ACC112 (cell line): ENCODE data around the gene AEBP2.

Source experiments
- H2AFZ ChIP-seq: fragments of 200-600 bp; sonication (generic); one replicate; pipeline ENCODE4 v1.6.0; 2017; ENCODE audit warnings: antibody characterized with exemption, low read length; ENCODE audit not compliant: unreplicated experiment
- H3K27ac ChIP-seq: fragments of 200-600 bp; sonication (generic); 2 replicates; pipeline ENCODE4 v1.5.1; 2014; ENCODE audit warnings: low read depth, mild to moderate bottlenecking, antibody characterized with exemption, low read length, moderate library complexity
- H3K27me3 ChIP-seq: fragments of 200-600 bp; sonication (generic); 2 replicates; pipeline ENCODE4 v1.6.1; 2014; ENCODE audit warnings: mild to moderate bottlenecking, antibody characterized with exemption, low read length, moderate library complexity, mixed read lengths; ENCODE audit not compliant: insufficient read depth
- H3K36me3 ChIP-seq: fragments of 200-600 bp; sonication (generic); 2 replicates; pipeline ENCODE4 v1.6.1; 2016; ENCODE audit warnings: mild to moderate bottlenecking, antibody characterized with exemption, low read length, moderate library complexity, mixed read lengths; ENCODE audit not compliant: insufficient read depth
- H3K4me1 ChIP-seq: fragments of 200-600 bp; sonication (generic); one replicate; pipeline ENCODE4 v1.6.1; 2016; ENCODE audit warnings: low read length, mixed read lengths; ENCODE audit not compliant: insufficient read depth, unreplicated experiment, control insufficient read depth
- H3K4me3 ChIP-seq: fragments of 200-600 bp; sonication (generic); 2 replicates; pipeline ENCODE4 v1.5.1; 2014; ENCODE audit warnings: mild to moderate bottlenecking, low read depth, low read length
- H3K79me2 ChIP-seq: fragments of 200-600 bp; sonication (generic); one replicate; pipeline ENCODE4 v1.6.0; 2016; ENCODE audit warnings: low read length; ENCODE audit not compliant: control insufficient read depth, unreplicated experiment, insufficient read depth

Gene AEBP2

GRCh38 chr12:19507823-19508222 lies 68.5 kb downstream of the AEBP2 start:
- Histone ChIP-seq H3K79me2 (peaks cover 30% of the 10 kb centered on the region), H3K4me3 (no peak overlapping the region), H3K27me3 (no peaks in the 10 kb centered on the region), H2AFZ (no peak overlapping the region), H3K4me1 (no peaks in the 10 kb centered on the region), H3K36me3 (no peaks in the 10 kb centered on the region), H3K27ac (no peak overlapping the region)

- H3K27me3 ChIP-seq: no peaks in the 10 kb centered on the region
- no peak overlapping the region for H3K27ac ChIP-seq
- H2AFZ ChIP-seq: no peak overlapping the region
- no peak overlapping the region for H3K4me3 ChIP-seq
- H3K36me3 ChIP-seq: peaks cover 14% of the 10 kb centered on the region
- H3K79me2 ChIP-seq: peaks cover 16% of the 10 kb centered on the region
- H3K4me1 ChIP-seq: no peaks in the 10 kb centered on the region
Observed at GRCh38 chr12:19510461-19510860, 71.2 kb downstream of the AEBP2 start.

DNA sequence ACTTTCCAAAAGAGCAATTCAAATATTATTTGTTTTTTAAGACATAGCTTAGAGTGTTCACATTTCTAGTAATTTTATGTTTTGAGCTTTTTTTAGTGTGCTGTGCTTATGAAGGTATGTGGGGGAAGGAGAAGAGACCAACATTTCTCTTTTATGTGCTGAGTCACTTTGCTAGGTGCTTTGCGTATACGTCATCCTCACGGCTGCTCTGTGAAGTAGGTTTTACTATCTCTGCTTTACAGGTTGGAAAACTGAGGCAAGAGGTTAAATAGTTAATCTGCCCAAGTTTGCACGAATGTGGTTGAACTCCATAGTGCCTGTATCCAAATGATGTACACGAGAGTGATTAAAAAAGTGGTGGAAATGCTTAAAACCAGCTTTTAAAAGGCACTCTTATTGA lies 75.9 kb downstream of the AEBP2 start:
- H3K4me3 ChIP-seq: no peak overlapping the region
- H3K27me3 ChIP-seq: no peaks in the 10 kb centered on the region
- H3K27ac ChIP-seq: no peak overlapping the region
- no peak overlapping the region for H2AFZ ChIP-seq
- H3K36me3 ChIP-seq: peaks cover 14% of the 10 kb centered on the region
- no peaks in the 10 kb centered on the region for H3K4me1 ChIP-seq
- no peaks in the 10 kb centered on the region for H3K79me2 ChIP-seq

- H3K79me2 ChIP-seq: no peaks in the 10 kb centered on the region
- no peaks in the 10 kb centered on the region for H3K27me3 ChIP-seq
- H3K4me1 ChIP-seq: no peaks in the 10 kb centered on the region
- H3K36me3 ChIP-seq: peaks cover 14% of the 10 kb centered on the region
- no peak overlapping the region for H3K4me3 ChIP-seq
- H3K27ac ChIP-seq: no peak overlapping the region
- H2AFZ ChIP-seq: no peak overlapping the region
Observed at GRCh38 chr12:19517583-19517982, 78.3 kb downstream of the AEBP2 start.

- peaks cover 14% of the 10 kb centered on the region for H3K36me3 ChIP-seq
- no peaks in the 10 kb centered on the region for H3K4me1 ChIP-seq
- H3K27me3 ChIP-seq: no peaks in the 10 kb centered on the region
Observed at GRCh38 chr12:19518209-19518608, 78.9 kb downstream of the AEBP2 start.

GRCh38 chr12:19520646-19521415 lies 81.5 kb downstream of the AEBP2 start:
- no peaks in the 10 kb centered on the region for H3K27me3 ChIP-seq
- H3K4me3 ChIP-seq: no peak overlapping the region
- no peaks in the 10 kb centered on the region for H3K79me2 ChIP-seq
- no peaks in the 10 kb centered on the region for H3K4me1 ChIP-seq
- H2AFZ ChIP-seq: no peak overlapping the region
- no peak overlapping the region for H3K27ac ChIP-seq
- no peaks in the 10 kb centered on the region for H3K36me3 ChIP-seq

More at GRCh38 chr12:19518209-19518608, 78.9 kb downstream of the AEBP2 start:
- H3K27ac ChIP-seq: no peak overlapping the region
- H3K79me2 ChIP-seq: no peaks in the 10 kb centered on the region
- H3K4me3 ChIP-seq: no peak overlapping the region
- no peak overlapping the region for H2AFZ ChIP-seq

DNA sequence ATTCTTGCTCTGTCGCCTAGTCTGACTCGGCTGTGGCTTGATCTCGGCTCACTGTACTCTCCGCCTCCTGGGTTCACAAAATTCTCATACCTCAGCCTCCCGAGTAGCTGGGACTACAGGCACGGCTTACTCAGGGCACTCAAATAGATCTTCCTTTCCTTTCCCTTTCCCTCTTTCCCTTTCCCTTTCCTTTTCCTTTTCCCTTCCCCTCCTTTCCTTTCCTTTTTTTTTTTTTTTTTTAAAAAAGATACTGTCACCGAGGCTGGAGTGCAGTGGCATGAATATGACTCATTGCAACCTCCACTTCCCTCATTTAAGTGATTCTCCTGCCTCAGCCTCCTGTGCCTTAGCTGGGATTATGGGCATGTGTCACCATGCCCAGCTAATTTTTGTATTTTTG lies 86.0 kb downstream of the AEBP2 start:
- H3K27ac ChIP-seq: no peak overlapping the region
- H3K27me3 ChIP-seq: no peaks in the 10 kb centered on the region
- no peaks in the 10 kb centered on the region for H3K79me2 ChIP-seq
- H3K36me3 ChIP-seq: no peaks in the 10 kb centered on the region
- no peak overlapping the region for H3K4me3 ChIP-seq
- H2AFZ ChIP-seq: no peak overlapping the region
- H3K4me1 ChIP-seq: peaks cover 20% of the 10 kb centered on the region

DNA sequence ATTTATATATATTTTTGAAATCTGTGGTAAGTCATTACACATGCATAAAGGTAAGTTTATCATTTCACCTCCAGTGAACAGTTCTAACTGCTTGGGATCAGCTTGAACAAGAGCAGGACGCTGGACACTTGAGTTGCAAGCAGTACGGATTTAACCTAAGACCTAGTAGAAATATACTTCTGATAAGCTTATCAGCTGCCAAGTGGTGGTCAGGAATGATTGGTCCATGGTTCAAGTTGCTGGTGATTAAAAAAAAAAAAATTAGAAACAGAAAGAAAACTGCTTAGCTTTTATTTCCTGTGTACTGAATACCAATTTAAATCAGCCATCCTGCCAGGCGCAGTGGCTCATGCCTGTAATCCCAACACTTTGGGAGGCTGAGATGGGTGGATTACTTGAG lies 88.6 kb downstream of the AEBP2 start:
- Histone ChIP-seq H2AFZ (no peak overlapping the region), H3K79me2 (no peaks in the 10 kb centered on the region), H3K36me3 (no peaks in the 10 kb centered on the region), H3K4me1 (peaks cover 32% of the 10 kb centered on the region), H3K27ac (no peak overlapping the region), H3K4me3 (no peak overlapping the region), H3K27me3 (no peaks in the 10 kb centered on the region)

- no peaks in the 10 kb centered on the region for H3K27me3 ChIP-seq
- no peak overlapping the region for H2AFZ ChIP-seq
- no peaks in the 10 kb centered on the region for H3K36me3 ChIP-seq
- H3K4me1 ChIP-seq: peaks cover 32% of the 10 kb centered on the region
- no peaks in the 10 kb centered on the region for H3K79me2 ChIP-seq
- H3K27ac ChIP-seq: peak overlapping the region; percentile 83
- no peak overlapping the region for H3K4me3 ChIP-seq
Observed at GRCh38 chr12:19528750-19529149, 89.5 kb downstream of the AEBP2 start.

GRCh38 chr12:19529951-19530636 lies 90.8 kb downstream of the AEBP2 start:
- peaks cover 32% of the 10 kb centered on the region for H3K4me1 ChIP-seq
- H2AFZ ChIP-seq: no peak overlapping the region
- peak overlapping the region; percentile 83 for H3K27ac ChIP-seq
- no peaks in the 10 kb centered on the region for H3K79me2 ChIP-seq
- H3K36me3 ChIP-seq: no peaks in the 10 kb centered on the region
- H3K4me3 ChIP-seq: peak overlapping the region; percentile 47
- H3K27me3 ChIP-seq: no peaks in the 10 kb centered on the region

GRCh38 chr12:19530637-19531023 lies 91.3 kb downstream of the AEBP2 start:
- H3K27me3 ChIP-seq: no peaks in the 10 kb centered on the region
- no peak overlapping the region for H2AFZ ChIP-seq
- peaks cover 32% of the 10 kb centered on the region for H3K4me1 ChIP-seq
- peak overlapping the region; percentile 47; the same call in 1 of the 2 replicates for H3K4me3 ChIP-seq
- no peaks in the 10 kb centered on the region for H3K79me2 ChIP-seq
- no peaks in the 10 kb centered on the region for H3K36me3 ChIP-seq
- peak overlapping the region; percentile 83 for H3K27ac ChIP-seq
